DMS53 treated with DMSO at 0.1 percent for 48 hours (cell line): ENCODE results near the gene ROBO2.

Experiments used
- DNase-seq: peaks from one replicate; lab custom pipeline; 2025; ENCODE audit not compliant: unreplicated experiment; lab: John Stamatoyannopoulos, UW

The ROBO2 gene

GRCh38 chr3:77248420-77248819 is 208.5 kb downstream of the ROBO2 start:
- DNase-seq: no peak

- no peak for DNase-seq
Observed at GRCh38 chr3:77251136-77251535, 211.2 kb downstream of the ROBO2 start.

- DNase-seq: peak; percentile 21
Observed at GRCh38 chr3:77254967-77255831, 215.3 kb downstream of the ROBO2 start.

GRCh38 chr3:77256584-77257503 is 216.9 kb downstream of the ROBO2 start:
- peak; percentile 41 for DNase-seq

GRCh38 chr3:77259694-77260093 is 219.8 kb downstream of the ROBO2 start:
- DNase-seq: peak; percentile 9

- no peak for DNase-seq
Observed at GRCh38 chr3:77262361-77262760, 222.5 kb downstream of the ROBO2 start.

GRCh38 chr3:77267589-77267988 is 227.7 kb downstream of the ROBO2 start:
- DNase-seq: no peak

GRCh38 chr3:77271306-77271705 is 231.4 kb downstream of the ROBO2 start:
- DNase-seq: no peak

- no peak for DNase-seq
Observed at GRCh38 chr3:77271711-77272110, 231.8 kb downstream of the ROBO2 start.

- DNase-seq: no peak
Observed at GRCh38 chr3:77279276-77279675, 239.4 kb downstream of the ROBO2 start.

GRCh38 chr3:77281721-77282120 is 241.8 kb downstream of the ROBO2 start:
- no peak for DNase-seq

- no peak for DNase-seq
Observed at GRCh38 chr3:77283108-77283507, 243.2 kb downstream of the ROBO2 start.

- no peak for DNase-seq
Observed at GRCh38 chr3:77288348-77288747, 248.4 kb downstream of the ROBO2 start.

- DNase-seq: no peak
Observed at GRCh38 chr3:77296527-77296926, 256.6 kb downstream of the ROBO2 start.

GRCh38 chr3:77298417-77298816 is 258.5 kb downstream of the ROBO2 start:
- no peak for DNase-seq

GRCh38 chr3:77303955-77304699 is 264.2 kb downstream of the ROBO2 start:
- DNase-seq: no peak

GRCh38 chr3:77304700-77305021 is 264.8 kb downstream of the ROBO2 start:
- no peak for DNase-seq

- no peak for DNase-seq
Observed at GRCh38 chr3:77309460-77309859, 269.6 kb downstream of the ROBO2 start.

GRCh38 chr3:77313843-77314242 is 273.9 kb downstream of the ROBO2 start:
- DNase-seq: no peak

- DNase-seq: no peak
Observed at GRCh38 chr3:77319711-77320110, 279.8 kb downstream of the ROBO2 start.

- peak; percentile 11 for DNase-seq
Observed at GRCh38 chr3:77320514-77320913, 280.6 kb downstream of the ROBO2 start.
